Gastrocnemius medialis (tissue), 4 donors: ENCODE data around the gene ADGRV1. TPM values are rescaled to one million over a fixed set of nuclear protein-coding genes. Genes with fewer than 3 reads are reported as not detected.

ENCODE experiments used
- ATAC-seq, 2 donors: fragments of 150-250 bp; one replicate each; pipeline ENCODE4 v1.9.1; 2016
- DNase-seq, 2 donors: peaks; one replicate each; pipeline ENCODE4 v3.0.0-alpha.2; 2019
- H3K27ac ChIP-seq, 4 donors: fragments of 200-600 bp; sonication (generic); 1 replicate in 1 of 4; 2 replicates in 3 of 4; pipeline ENCODE4 v1.5.1; 2016 to 2018; ENCODE audit warnings: mild to moderate bottlenecking in 2 of 4, moderate library complexity in 1 of 4
- H3K27me3 ChIP-seq, 3 donors: fragments of 200-600 bp; sonication (generic) in 2 of 3; 1 replicate in 1 of 3; 2 replicates in 2 of 3; pipeline versions ENCODE4 v1.5.1 to v1.6.0; 2016 to 2019; ENCODE audit warnings: mild to moderate bottlenecking in 1 of 3, moderate library complexity in 1 of 3
- H3K36me3 ChIP-seq, 2 donors: fragments of 200-600 bp; sonication (generic) in 1 of 2; one replicate each; pipeline ENCODE4 v1.5.1; 2017 to 2018
- H3K4me1 ChIP-seq, 2 donors: fragments of 200-600 bp; sonication (generic) in 1 of 2; one replicate each; pipeline ENCODE4 v1.5.1; 2016 to 2017; ENCODE audit warnings: mild to moderate bottlenecking in 2 of 2
- H3K4me3 ChIP-seq, 4 donors: fragments of 200-600 bp; sonication (generic) in 3 of 4; 1 replicate in 1 of 4; 2 replicates in 3 of 4; pipeline ENCODE4 v1.5.1; 2016 to 2019; ENCODE audit warnings: mild to moderate bottlenecking in 2 of 4
- H3K9me3 ChIP-seq, 3 donors: fragments of 200-600 bp; sonication (generic) in 2 of 3; 1 replicate in 1 of 3; 2 replicates in 2 of 3; pipeline ENCODE4 v1.5.1; 2016 to 2019
- POLR2A ChIP-seq, 2 donors: fragments of 450-650 bp; IDR thresholded peaks; one replicate each; pipeline ENCODE4 v1.6.1; 2017; ENCODE audit warnings: antibody characterized with exemption in 2 of 2, mild to moderate bottlenecking in 2 of 2, moderate library complexity in 2 of 2
- in situ Hi-C, 4 donors: fragments of 200-750 bp; cut with MboI; loops; one replicate each; pipeline versions ENCODE4 v1.15.0 to v1.8.0; 2017; ENCODE audit warnings: low sequenced_read_pairs in 4 of 4
- intact Hi-C: fragments of 100-400 bp; cut with DNase I; formaldehyde crosslinking; loops from one replicate; pipeline ENCODE4 v1.15.1; 2023; ENCODE audit warnings: low total_unique reads
- total RNA-seq, 4 donors: library from RNA; depleted of rRNA; stranded (reverse); fragments of >200 nt; gene quantifications; one replicate each; pipeline versions ENCODE4 v1.1.0 to v1.2.3, GENCODE V29; 2016
- TF ChIP-seq, protein P1 (sequence below), 5 experiments: fragments of 450-650 bp in 3 of 5; fragments of 200-600 bp in 2 of 5; sonication (generic) in 2 of 5; IDR thresholded peaks in 4 of 5; conservative IDR thresholded peaks in 1 of 5; 1 replicate in 4 of 5; 2 replicates in 1 of 5; pipeline ENCODE4 v1.5.1; 2016 to 2019; ENCODE audit warnings: antibody characterized with exemption in 5 of 5, mild to moderate bottlenecking in 3 of 5, moderate library complexity in 3 of 5

The ADGRV1 gene
- total RNA-seq, 4 donors from 2014 or later = 0.22 to 0.41 TPM; not detected in 2

GRCh38 chr5:90739567-90739966 lies 181.0 kb downstream of the ADGRV1 start:
- Histone ChIP-seq H3K36me3 (no peaks in the 10 kb centered on the region), H3K27ac (no peak overlapping the region), H3K27me3 (peaks cover 0 to 4% (median 0%) of the 10 kb centered on the region in 3 donors), H3K9me3 (no peaks in the 10 kb centered on the region), H3K4me1 (no peaks in the 10 kb centered on the region), H3K4me3 (no peak overlapping the region)
- no peak for DNase-seq
- no peak for TF ChIP-seq POLR2A (IDR thresholded peaks at IDR 0.05)
- TF ChIP-seq, protein P1, sequence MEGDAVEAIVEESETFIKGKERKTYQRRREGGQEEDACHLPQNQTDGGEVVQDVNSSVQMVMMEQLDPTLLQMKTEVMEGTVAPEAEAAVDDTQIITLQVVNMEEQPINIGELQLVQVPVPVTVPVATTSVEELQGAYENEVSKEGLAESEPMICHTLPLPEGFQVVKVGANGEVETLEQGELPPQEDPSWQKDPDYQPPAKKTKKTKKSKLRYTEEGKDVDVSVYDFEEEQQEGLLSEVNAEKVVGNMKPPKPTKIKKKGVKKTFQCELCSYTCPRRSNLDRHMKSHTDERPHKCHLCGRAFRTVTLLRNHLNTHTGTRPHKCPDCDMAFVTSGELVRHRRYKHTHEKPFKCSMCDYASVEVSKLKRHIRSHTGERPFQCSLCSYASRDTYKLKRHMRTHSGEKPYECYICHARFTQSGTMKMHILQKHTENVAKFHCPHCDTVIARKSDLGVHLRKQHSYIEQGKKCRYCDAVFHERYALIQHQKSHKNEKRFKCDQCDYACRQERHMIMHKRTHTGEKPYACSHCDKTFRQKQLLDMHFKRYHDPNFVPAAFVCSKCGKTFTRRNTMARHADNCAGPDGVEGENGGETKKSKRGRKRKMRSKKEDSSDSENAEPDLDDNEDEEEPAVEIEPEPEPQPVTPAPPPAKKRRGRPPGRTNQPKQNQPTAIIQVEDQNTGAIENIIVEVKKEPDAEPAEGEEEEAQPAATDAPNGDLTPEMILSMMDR (IDR thresholded peaks at IDR 0.05 in 4 of 5, conservative IDR thresholded peaks at IDR 0.05 in 1 of 5) = no peak
- intact Hi-C loops = no loop called here
- in situ Hi-C loops = no loop called here
- no peak for ATAC-seq

DNA sequence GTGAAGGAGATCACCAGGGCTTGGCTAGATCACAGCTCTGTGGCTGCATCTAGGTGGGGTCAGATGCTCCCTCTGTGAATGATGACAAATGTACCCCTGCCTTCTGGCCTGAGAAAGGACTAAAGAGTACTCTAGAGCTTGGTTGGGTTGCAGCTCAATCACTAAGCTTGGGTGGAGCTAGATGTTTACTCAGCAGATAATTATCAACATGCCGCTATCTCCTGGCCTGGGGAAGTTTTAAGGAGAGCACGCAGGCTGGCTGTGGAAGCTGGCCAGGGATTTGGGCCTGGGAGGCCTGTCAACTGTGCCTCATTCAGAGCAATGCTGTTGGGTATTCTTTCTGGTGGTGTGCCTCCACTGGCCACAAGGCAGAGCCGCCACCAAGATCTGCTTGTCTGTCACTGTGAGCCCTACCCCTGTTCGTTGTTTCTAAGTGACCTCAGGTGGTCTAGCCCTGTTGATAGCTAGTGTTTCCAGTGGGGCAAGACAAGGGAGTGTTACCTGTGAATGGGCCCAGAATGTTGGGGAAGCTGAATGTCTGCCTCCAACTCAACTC lies 181.7 kb downstream of the ADGRV1 start:
- Histone ChIP-seq H3K9me3 (no peaks in the 10 kb centered on the region), H3K36me3 (no peaks in the 10 kb centered on the region), H3K4me1 (no peaks in the 10 kb centered on the region), H3K27me3 (peaks cover 0 to 4% (median 0%) of the 10 kb centered on the region in 3 donors), H3K27ac (no peak overlapping the region), H3K4me3 (no peak overlapping the region)
- in situ Hi-C loops = no loop called here
- intact Hi-C loops = no loop called here
- DNase-seq = no peak
- ATAC-seq = no peak
- no peak for TF ChIP-seq POLR2A (IDR thresholded peaks at IDR 0.05)
- TF ChIP-seq, protein P1 (IDR thresholded peaks at IDR 0.05 in 4 of 5, conservative IDR thresholded peaks at IDR 0.05 in 1 of 5) = no peak

- TF ChIP-seq, protein P1 (IDR thresholded peaks at IDR 0.05 in 4 of 5, conservative IDR thresholded peaks at IDR 0.05 in 1 of 5) = no peak
- TF ChIP-seq POLR2A (IDR thresholded peaks at IDR 0.05) = no peak
- no peak overlapping the region for H3K4me3 ChIP-seq
- in situ Hi-C loops (no loop called here), intact Hi-C loops (no loop called here)
- H3K4me1 ChIP-seq = no peaks in the 10 kb centered on the region
- no peaks in the 10 kb centered on the region for H3K36me3 ChIP-seq
- peaks cover 0 to 4% (median 0%) of the 10 kb centered on the region in 3 donors for H3K27me3 ChIP-seq
- H3K9me3 ChIP-seq = no peaks in the 10 kb centered on the region
- no peak for DNase-seq
- no peak for ATAC-seq
- no peak overlapping the region for H3K27ac ChIP-seq
Observed at GRCh38 chr5:90741022-90741564, 182.5 kb downstream of the ADGRV1 start.

GRCh38 chr5:90746119-90746518 lies 187.5 kb downstream of the ADGRV1 start:
- Histone ChIP-seq H3K9me3 (no peaks in the 10 kb centered on the region), H3K4me3 (no peak overlapping the region), H3K27ac (no peak overlapping the region), H3K36me3 (no peaks in the 10 kb centered on the region), H3K27me3 (no peaks in the 10 kb centered on the region), H3K4me1 (no peaks in the 10 kb centered on the region)
- no peak for ATAC-seq
- DNase-seq = no peak
- intact Hi-C loops (no loop called here), in situ Hi-C loops (no loop called here)
- TF ChIP-seq, protein P1 (IDR thresholded peaks at IDR 0.05 in 4 of 5, conservative IDR thresholded peaks at IDR 0.05 in 1 of 5) = no peak
- no peak for TF ChIP-seq POLR2A (IDR thresholded peaks at IDR 0.05)

- no peaks in the 10 kb centered on the region for H3K36me3 ChIP-seq
- H3K4me3 ChIP-seq = no peak overlapping the region
- DNase-seq (no peak), ATAC-seq (no peak)
- intact Hi-C loops (no loop called here), in situ Hi-C loops (no loop called here)
- H3K4me1 ChIP-seq = no peaks in the 10 kb centered on the region
- no peak overlapping the region for H3K27ac ChIP-seq
- H3K9me3 ChIP-seq = no peaks in the 10 kb centered on the region
- TF ChIP-seq, protein P1 (IDR thresholded peaks at IDR 0.05 in 4 of 5, conservative IDR thresholded peaks at IDR 0.05 in 1 of 5) = no peak
- TF ChIP-seq POLR2A (IDR thresholded peaks at IDR 0.05) = no peak
- no peaks in the 10 kb centered on the region for H3K27me3 ChIP-seq
Observed at GRCh38 chr5:90747175-90747574, 188.6 kb downstream of the ADGRV1 start.
